IPS DF 6.9 (cell line): Measurements from ENCODE around the gene PGLYRP1.

Experiments
- DNase-seq: peaks from one replicate; pipeline ENCODE4 v3.0.0-alpha.2; 2013; ENCODE audit warnings: low read depth, low spot score
- H3K27ac ChIP-seq: one replicate; pipeline ENCODE4 v1.5.1; 2013; ENCODE audit warnings: low read length, control low read depth
- H3K27me3 ChIP-seq: 2 replicates; pipeline ENCODE4 v1.6.1; 2013; ENCODE audit warnings: mild to moderate bottlenecking, low read length; ENCODE audit not compliant: control insufficient read depth, insufficient read depth
- H3K36me3 ChIP-seq: 2 replicates; pipeline ENCODE4 v1.6.1; 2013; ENCODE audit warnings: low read length; ENCODE audit not compliant: control insufficient read depth, insufficient read depth
- H3K4me1 ChIP-seq: 2 replicates; pipeline ENCODE4 v1.6.1; 2013; ENCODE audit warnings: low read length; ENCODE audit not compliant: control insufficient read depth, insufficient read depth
- H3K4me3 ChIP-seq: 2 replicates; pipeline ENCODE4 v1.5.1; 2013; ENCODE audit warnings: mild to moderate bottlenecking, low read length
- H3K9me3 ChIP-seq: 2 replicates; pipeline ENCODE4 v1.6.1; 2013; ENCODE audit warnings: low read length, inconsistent platforms; ENCODE audit not compliant: control insufficient read depth, insufficient read depth
- WGBS: extraction: QIAGEN DNeasy Blood & Tissue Kit; methylation state at CpG from one replicate; pipeline ENCODE4 v1.1.7; 2013; ENCODE audit warnings: mixed read lengths, missing lambda C conversion rate; ENCODE audit not compliant: insufficient read length, insufficient coverage; 5-methylcytosine and 5-hydroxymethylcytosine counted together

Gene PGLYRP1

GRCh38 chr19:46056536-46056935, 33.7 kb upstream of the PGLYRP1 start:
- H3K27me3 ChIP-seq, result no peaks in the 10 kb centered on the region
- no peak overlapping the region for H3K4me3 ChIP-seq
- no peak for DNase-seq
- H3K27ac ChIP-seq, result no peak overlapping the region
- WGBS, result no CpG with 5 or more reads among the region's 4 CpGs
- no peaks in the 10 kb centered on the region for H3K36me3 ChIP-seq
- H3K9me3 ChIP-seq, result peaks cover 2% of the 10 kb centered on the region; the same call in 1 of the 2 replicates
- no peaks in the 10 kb centered on the region for H3K4me1 ChIP-seq

- H3K27me3 ChIP-seq, result no peaks in the 10 kb centered on the region
- no CpG with 5 or more reads among the region's 4 CpGs for WGBS
Observed at GRCh38 chr19:46052896-46053295, 30.0 kb upstream of the PGLYRP1 start.

GRCh38 chr19:46049597-46049996, 26.7 kb upstream of the PGLYRP1 start:
- no peak overlapping the region for H3K27ac ChIP-seq
- no peaks in the 10 kb centered on the region for H3K36me3 ChIP-seq
- DNase-seq, result peak; percentile 55
- no peaks in the 10 kb centered on the region for H3K27me3 ChIP-seq
- H3K9me3 ChIP-seq, result no peaks in the 10 kb centered on the region; the same call in 1 of the 2 replicates
- no peaks in the 10 kb centered on the region for H3K4me1 ChIP-seq
- WGBS, result no CpG with 5 or more reads among the region's 7 CpGs
- no peak overlapping the region for H3K4me3 ChIP-seq

More at GRCh38 chr19:46052896-46053295, 30.0 kb upstream of the PGLYRP1 start:
- DNase-seq, result no peak
- H3K36me3 ChIP-seq, result no peaks in the 10 kb centered on the region
- no peak overlapping the region for H3K27ac ChIP-seq
- H3K4me1 ChIP-seq, result no peaks in the 10 kb centered on the region
- H3K4me3 ChIP-seq, result no peak overlapping the region
- no peaks in the 10 kb centered on the region for H3K9me3 ChIP-seq

- Histone ChIP-seq H3K4me3 (no peak overlapping the region), H3K27me3 (no peaks in the 10 kb centered on the region), H3K4me1 (no peaks in the 10 kb centered on the region), H3K36me3 (no peaks in the 10 kb centered on the region), H3K9me3 (no peaks in the 10 kb centered on the region; the same call in 1 of the 2 replicates), H3K27ac (no peak overlapping the region)
- DNase-seq, result no peak
- no CpG with 5 or more reads among the region's 1 CpG for WGBS
Observed at GRCh38 chr19:46043519-46043918, 20.7 kb upstream of the PGLYRP1 start.

- Histone ChIP-seq H3K4me1 (no peaks in the 10 kb centered on the region), H3K4me3 (no peak overlapping the region), H3K27ac (no peak overlapping the region), H3K27me3 (no peaks in the 10 kb centered on the region), H3K9me3 (no peaks in the 10 kb centered on the region; the same call in 1 of the 2 replicates), H3K36me3 (no peaks in the 10 kb centered on the region)
- no CpG with 5 or more reads among the region's 5 CpGs for WGBS
- DNase-seq, result no peak
Observed at GRCh38 chr19:46042252-46042883, 19.5 kb upstream of the PGLYRP1 start.

- no peaks in the 10 kb centered on the region; the same call in 1 of the 2 replicates for H3K9me3 ChIP-seq
- no CpG with 5 or more reads among the region's 7 CpGs for WGBS
- no peak for DNase-seq
- no peaks in the 10 kb centered on the region; the same call in 1 of the 2 replicates for H3K4me1 ChIP-seq
- no peaks in the 10 kb centered on the region for H3K27me3 ChIP-seq
- H3K4me3 ChIP-seq, result no peak within 1 kb of the TSS
- H3K27ac ChIP-seq, result no peak within 1 kb of the TSS
- no peaks in the 10 kb centered on the region for H3K36me3 ChIP-seq
Observed at GRCh38 chr19:46040952-46041500, 18.2 kb upstream of the PGLYRP1 start, which contains the start of gene IGFL4. Gene IGFL4 (minus strand): TSS chr19:46041002. CDS start chr19:46040962, 40 bp downstream.

- DNase-seq, result no peak
- Histone ChIP-seq H3K27me3 (no peaks in the 10 kb centered on the region), H3K4me3 (no peak overlapping the region), H3K27ac (no peak overlapping the region), H3K4me1 (no peaks in the 10 kb centered on the region; the same call in 1 of the 2 replicates), H3K36me3 (no peaks in the 10 kb centered on the region; the same call in 1 of the 2 replicates), H3K9me3 (no peaks in the 10 kb centered on the region; the same call in 1 of the 2 replicates)
- no CpG with 5 or more reads among the region's 6 CpGs for WGBS
Observed at GRCh38 chr19:46040125-46040524, 17.3 kb upstream of the PGLYRP1 start.

GRCh38 chr19:46036744-46037128, 13.9 kb upstream of the PGLYRP1 start:
- H3K27ac ChIP-seq, result no peak overlapping the region
- H3K4me1 ChIP-seq, result no peaks in the 10 kb centered on the region; the same call in 1 of the 2 replicates
- no peaks in the 10 kb centered on the region; the same call in 1 of the 2 replicates for H3K36me3 ChIP-seq
- no CpG with 5 or more reads among the region's 3 CpGs for WGBS
- H3K4me3 ChIP-seq, result no peak overlapping the region
- DNase-seq, result no peak
- no peaks in the 10 kb centered on the region for H3K27me3 ChIP-seq
- H3K9me3 ChIP-seq, result no peaks in the 10 kb centered on the region

- no peaks in the 10 kb centered on the region for H3K9me3 ChIP-seq
- no peak overlapping the region for H3K27ac ChIP-seq
- WGBS, result no CpG with 5 or more reads among the region's 13 CpGs
- H3K4me1 ChIP-seq, result no peaks in the 10 kb centered on the region; the same call in 1 of the 2 replicates
- no peak overlapping the region for H3K4me3 ChIP-seq
- H3K27me3 ChIP-seq, result no peaks in the 10 kb centered on the region
- H3K36me3 ChIP-seq, result no peaks in the 10 kb centered on the region; the same call in 1 of the 2 replicates
- no peak for DNase-seq
Observed at GRCh38 chr19:46035986-46036743, 13.3 kb upstream of the PGLYRP1 start.

GRCh38 chr19:46035546-46035945, 12.7 kb upstream of the PGLYRP1 start:
- H3K4me3 ChIP-seq, result no peak overlapping the region
- H3K27me3 ChIP-seq, result no peaks in the 10 kb centered on the region
- H3K27ac ChIP-seq, result no peak overlapping the region
- H3K4me1 ChIP-seq, result no peaks in the 10 kb centered on the region; the same call in 1 of the 2 replicates
- no peak for DNase-seq
- H3K9me3 ChIP-seq, result no peaks in the 10 kb centered on the region
- H3K36me3 ChIP-seq, result no peaks in the 10 kb centered on the region; the same call in 1 of the 2 replicates
- WGBS, result no CpG with 5 or more reads among the region's 6 CpGs
